Embryonic facial prominence (tissue), 1 donor: Measurements from ENCODE around the gene ZNF316.
"Not testable (repeated sequence)": the region's sequence is repeated elsewhere in the genome, so short reads cannot be mapped to it uniquely, and the experiment has no call there.

Source experiments
- DNase-seq: peaks from one replicate; pipeline ENCODE4 v3.0.0-alpha.2; 2016; ENCODE audit errors: extremely low spot score

ZNF316 gene

GRCh38 chr7:6621195-6622133 is 15.7 kb upstream of the ZNF316 start:
- no peak for DNase-seq

GRCh38 chr7:6622134-6622710 is 14.9 kb upstream of the ZNF316 start:
- no peak for DNase-seq

DNA sequence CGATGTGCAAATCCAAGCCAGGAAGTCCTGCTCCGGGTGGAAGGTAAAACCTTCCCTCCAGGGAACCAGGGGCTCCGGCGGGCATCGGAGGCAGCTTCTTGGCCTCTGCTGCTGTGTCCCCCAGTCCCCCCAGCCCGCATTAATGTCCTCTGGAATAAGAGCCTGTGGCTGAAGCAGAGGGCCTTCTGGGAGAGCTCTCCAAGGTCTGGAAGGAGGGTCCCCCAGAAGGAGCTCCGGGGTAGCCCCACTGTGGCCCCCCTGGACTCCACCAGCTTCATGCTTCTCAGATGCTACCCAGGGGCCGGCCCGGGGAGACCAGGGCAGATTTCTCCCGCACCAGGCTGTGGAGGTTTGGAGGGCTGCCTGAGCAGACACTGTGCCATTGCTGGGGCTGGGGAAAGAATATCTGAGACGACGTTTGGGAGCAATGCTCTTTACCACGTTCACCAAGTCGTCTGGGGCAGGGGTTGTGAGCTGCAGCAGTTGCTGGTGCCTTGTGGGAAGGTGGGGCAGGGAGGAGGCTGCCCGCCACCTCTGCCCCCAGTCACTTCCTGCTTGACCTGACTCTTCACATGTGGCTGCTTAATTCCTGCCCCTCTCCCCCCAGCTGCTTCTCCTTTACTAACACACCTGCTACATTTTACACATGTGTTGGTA is 13.4 kb upstream of the ZNF316 start:
- DNase-seq, result no peak

GRCh38 chr7:6624246-6624611 is 12.9 kb upstream of the ZNF316 start:
- no peak for DNase-seq

DNA sequence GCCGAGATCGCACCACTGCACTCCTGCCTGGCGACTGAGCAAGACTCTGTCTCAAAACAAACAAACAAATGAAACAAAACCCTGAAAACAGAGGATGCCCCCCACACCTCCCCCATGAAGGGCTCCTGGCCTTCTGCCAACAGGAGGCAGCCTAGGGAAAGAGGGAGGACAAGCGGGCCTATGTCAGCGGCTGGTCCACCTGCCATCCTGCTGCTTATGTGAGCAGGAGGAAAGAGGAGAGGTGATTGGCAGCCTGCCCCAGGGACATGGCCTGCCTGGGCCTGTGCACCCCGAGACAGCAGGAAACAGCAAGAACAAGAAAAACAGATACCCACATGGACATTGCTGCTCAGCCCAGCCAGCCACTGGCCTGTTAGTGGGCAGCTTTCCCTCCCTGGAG is 9.1 kb upstream of the ZNF316 start:
- DNase-seq, result no peak

- no peak for DNase-seq
Observed at GRCh38 chr7:6630007-6630849, 6.9 kb upstream of the ZNF316 start.

- no peak for DNase-seq
Observed at GRCh38 chr7:6631605-6632004, 5.5 kb upstream of the ZNF316 start.

- no peak for DNase-seq
Observed at GRCh38 chr7:6634021-6634420, 3.1 kb upstream of the ZNF316 start.

DNA sequence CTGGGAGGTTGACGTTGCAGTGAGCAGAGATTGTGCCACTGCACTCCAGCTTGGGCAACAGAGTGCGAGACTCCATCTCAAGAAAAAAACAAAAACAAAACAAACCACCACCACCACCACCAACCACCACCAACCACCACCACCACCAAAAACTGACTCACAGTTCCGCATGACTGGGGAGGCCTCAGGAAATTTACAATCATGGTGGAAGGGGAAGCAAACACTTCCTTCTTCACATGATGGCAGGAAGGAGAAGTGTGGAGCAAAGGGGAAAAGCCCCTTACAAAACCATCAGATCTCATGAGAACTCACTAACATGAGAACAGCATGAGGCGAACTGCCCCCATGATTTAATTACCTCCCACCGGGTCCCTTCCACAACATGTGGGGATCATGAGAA is 2.1 kb upstream of the ZNF316 start:
- DNase-seq, result not testable (repeated sequence)

- no peak for DNase-seq
Observed at GRCh38 chr7:6637544-6638229, 569 bp downstream of the ZNF316 start.

GRCh38 chr7:6639032-6639431 is 1.9 kb downstream of the ZNF316 start:
- DNase-seq, result no peak

- no peak for DNase-seq
Observed at GRCh38 chr7:6639627-6640026, 2.5 kb downstream of the ZNF316 start.

GRCh38 chr7:6640246-6640721 is 3.2 kb downstream of the ZNF316 start:
- no peak for DNase-seq

- no peak for DNase-seq
Observed at GRCh38 chr7:6641305-6642035, 4.4 kb downstream of the ZNF316 start.

DNA sequence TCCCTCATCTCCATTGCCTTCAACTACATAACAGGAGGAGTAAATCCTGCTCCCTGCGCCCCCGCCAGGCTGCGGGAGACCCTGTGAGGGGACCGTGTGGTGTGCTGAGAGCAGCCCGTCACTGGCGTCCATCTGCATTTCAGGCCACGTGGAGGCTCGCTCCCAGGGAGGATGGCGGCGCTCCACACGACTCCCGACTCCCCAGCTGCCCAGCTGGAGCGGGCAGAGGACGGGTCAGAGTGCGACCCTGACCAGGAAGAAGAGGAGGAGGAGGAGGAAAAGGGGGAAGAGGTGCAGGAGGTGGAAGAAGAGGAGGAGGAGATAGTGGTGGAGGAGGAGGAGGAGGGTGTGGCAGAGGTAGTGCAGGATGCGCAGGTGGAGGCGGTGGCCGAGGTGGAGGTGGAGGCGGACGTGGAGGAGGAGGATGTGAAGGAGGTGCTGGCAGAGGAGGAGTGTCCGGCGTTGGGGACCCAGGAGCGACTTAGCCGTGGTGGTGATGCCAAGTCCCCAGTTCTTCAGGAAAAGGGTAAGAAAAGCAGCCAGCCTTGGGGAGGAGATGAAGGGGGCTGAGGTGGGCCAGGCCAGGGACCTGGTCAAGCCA is 5.2 kb downstream of the ZNF316 start:
- DNase-seq, result no peak

DNA sequence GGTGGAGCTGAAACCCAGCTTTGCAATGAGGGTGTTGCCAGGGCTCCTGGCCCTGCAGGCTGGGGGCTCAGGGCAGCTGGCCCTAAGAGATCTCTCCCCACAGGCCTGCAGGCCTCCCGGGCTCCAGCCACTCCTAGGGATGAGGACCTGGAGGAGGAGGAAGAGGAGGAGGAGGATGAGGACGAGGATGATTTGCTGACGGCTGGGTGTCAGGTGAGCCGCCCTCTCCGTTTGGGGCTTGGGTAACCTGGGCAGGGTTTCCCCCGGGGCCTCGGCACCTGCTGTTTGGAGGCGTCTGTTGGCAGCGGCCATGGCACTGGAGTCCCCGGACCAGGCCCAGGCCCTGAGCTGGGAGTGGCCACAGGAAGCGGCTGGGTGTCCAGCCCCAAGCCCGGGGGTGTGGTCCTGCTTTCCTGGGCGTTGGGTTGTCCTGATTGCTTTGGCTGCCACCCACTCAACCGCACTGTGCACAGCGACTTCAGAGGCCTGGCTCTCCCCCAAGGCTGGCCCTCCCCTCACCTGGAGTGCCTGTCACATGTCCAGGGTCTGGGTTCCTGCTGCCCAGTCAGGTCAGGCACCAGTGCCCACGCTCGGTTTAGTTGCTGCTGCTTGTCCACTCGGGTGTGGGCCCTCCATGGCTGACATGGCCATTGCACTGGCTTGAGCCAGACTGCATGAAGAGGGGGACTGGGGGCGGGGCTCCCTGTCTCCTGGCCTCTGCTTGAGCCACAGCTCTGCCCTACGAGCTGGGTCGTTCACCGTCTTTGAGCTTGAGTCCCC is 5.9 kb downstream of the ZNF316 start:
- DNase-seq, result no peak

DNA sequence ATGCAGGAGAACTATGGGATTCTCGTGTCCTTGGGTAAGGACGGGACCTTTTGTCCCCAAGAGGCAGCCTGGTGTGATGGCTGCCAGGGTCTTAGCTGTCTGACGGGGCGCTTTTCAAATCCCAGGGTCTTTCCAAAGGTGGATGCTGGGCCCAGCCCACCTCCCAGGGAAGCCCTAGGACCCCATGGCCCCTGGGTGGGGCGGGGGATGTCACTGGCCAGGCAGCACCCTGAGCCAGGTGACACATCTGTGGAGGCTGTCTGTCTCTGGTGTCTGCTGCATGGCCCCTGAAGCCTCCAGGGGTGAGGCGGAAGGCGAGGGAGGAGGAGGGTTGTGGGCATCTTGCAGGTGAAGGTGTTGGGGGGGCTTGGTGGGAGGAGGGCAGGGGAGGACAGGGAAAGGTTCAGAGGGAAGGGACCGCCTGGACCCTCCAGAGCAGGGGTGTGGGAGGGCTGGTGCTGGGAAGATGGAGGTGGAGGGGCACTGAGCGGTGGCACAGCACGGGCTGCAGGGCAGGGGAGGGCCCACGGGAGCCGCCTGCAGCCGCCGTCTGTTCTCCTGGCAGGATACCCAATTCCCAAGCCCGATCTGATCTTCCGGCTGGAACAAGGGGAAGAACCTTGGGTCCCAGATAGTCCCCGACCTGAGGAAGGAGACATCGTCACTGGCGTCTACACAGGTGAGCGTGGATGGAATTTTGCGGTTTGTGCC is 7.0 kb downstream of the ZNF316 start:
- no peak for DNase-seq

- DNase-seq, result no peak
Observed at GRCh38 chr7:6644728-6645127, 7.6 kb downstream of the ZNF316 start.

GRCh38 chr7:6646465-6646864 is 9.3 kb downstream of the ZNF316 start:
- DNase-seq, result no peak
